ENCODE data around the gene SEBOX. TPM values are rescaled to one million over a fixed set of nuclear protein-coding genes. Genes with fewer than 3 reads are reported as not detected.

Gene SEBOX
- total RNA-seq, 1 donor from 2014 or later = not detected

DNA sequence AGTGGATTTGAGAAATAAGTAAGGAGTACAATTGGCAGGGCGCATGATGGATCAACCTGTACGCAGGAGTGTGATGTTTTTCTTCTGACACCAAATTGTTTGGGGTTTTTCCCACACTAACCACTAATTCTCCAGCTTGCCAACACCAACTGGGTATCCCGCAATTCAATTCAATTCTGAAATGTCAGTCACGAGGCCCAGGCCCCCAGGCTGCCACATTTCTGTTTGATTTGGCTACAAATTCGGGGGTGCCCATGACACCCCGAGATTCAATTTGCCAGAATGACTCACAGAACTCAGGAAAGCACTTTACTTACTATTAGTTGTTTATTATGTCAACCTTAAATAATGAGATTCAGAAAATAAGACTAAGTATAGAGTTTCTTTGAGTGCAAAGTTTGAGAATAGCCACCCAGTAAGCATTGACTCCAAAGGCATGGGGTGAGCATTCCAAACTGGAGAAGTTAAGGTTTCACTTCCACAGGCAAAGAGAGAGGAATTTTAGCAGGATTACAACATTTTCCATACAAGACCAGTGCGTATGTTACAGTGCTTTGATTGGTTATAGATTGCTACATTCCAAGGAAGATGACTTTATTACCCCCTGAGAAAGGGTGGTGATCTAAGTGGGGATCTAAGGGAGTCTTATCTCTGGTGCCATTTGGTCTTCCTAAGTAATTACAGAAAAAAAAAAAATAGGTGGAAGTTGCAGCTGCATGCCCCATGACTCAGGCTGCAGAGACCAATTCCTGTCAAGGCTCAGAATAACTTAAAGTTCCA is 29.5 kb upstream of the SEBOX start:
- no peak for DNase-seq (ENCODE audit: low spot score)

DNA sequence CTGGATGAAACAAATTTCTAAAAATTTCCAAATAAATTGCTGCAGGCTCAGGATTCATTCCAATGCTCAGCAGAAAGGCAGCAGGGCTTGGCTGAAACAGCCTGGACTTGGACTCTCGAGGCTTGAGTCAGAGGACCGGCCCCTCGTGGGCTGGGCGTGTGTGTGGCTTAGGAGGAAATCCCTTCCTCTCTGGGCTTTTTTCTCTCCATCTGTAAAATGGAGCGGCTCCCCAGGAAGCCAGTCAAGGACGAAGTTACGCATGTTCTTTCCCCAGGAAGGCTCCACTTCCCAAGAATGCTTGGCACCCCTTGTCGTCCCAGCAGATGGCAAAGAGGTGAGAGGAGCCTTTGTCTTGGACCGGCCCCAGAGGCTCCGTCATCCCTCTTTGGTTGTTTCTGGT is 27.5 kb upstream of the SEBOX start:
- no peak for DNase-seq (ENCODE audit: low spot score)

DNA sequence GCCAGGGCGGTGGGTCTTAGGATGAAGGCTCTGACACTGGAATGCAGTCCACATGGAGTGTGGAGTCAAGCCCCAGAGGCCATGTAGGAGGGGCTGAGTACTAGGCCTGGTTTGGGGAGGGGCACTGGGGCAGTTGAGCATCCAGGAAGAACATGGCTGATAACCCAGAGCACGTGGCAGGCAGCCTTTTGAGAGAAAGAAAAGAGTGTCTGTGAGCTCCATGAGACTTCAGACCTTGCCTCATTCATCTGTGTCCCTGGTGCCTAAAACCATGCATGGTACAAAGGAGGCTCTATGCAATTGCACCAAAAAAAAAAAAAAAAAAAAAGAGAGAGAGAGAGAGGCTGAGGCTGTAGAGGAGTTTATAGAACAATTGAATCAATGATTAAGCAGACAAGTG is 26.4 kb upstream of the SEBOX start:
- DNase-seq (ENCODE audit: low spot score) = no peak

DNA sequence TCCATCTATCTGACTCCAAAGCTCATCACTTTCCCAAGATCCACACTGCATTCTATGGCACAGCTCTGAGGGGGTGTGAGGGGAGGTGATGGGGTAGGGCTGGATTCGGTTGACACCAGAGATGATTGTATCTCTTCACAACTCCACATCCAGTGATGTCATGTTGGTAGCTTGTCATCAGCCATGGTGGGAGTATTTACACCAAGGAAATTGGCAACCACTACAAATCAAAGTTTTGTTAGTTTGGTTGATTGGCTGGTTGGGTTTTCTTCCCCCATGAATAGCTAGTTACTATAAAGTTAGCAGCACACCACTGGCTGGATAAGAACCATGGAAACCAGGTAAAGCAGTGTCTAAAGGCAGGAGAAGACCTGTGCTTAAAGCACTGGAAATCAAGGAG is 26.0 kb upstream of the SEBOX start:
- DNase-seq (ENCODE audit: low spot score) = no peak

DNA sequence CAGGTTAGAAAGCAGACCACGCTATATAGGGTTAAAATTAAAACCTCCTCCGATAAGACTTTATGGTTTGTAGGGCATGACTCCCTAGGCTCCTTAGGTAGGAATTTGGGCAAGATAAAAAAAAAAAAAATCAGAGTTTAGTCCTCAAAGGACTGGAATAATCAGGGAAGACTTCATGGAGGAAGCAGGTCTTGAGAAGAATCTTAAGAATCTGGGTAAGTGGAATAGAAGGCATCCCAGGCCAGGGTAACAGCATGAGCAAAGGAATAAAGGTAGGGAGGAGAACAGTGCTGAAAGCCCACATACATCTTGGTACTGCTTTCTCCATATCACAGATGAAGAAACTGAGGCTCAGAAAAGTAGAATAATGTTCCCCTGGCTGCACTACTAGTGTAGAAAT is 25.6 kb upstream of the SEBOX start:
- no peak for DNase-seq (ENCODE audit: low spot score)

DNA sequence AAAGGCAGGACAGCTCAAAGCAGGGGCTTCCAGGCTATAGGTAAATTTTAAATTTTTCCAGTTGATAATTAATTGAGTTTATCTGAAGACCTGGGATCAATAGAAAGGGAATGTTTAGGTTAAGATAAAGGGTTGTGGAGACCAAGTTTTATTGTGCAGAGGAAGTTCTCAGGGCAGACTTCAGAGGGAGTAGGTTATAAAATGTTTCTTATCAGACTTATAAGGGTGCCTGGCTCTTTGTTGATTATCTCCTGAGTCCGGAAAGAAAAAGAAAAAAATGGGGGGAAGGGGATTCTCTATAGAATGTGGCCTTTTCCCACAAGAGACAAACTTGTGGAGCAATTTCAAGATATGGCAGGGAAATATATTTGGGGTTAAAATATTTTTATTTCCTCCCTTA is 25.1 kb upstream of the SEBOX start:
- no peak for DNase-seq (ENCODE audit: low spot score)

DNA sequence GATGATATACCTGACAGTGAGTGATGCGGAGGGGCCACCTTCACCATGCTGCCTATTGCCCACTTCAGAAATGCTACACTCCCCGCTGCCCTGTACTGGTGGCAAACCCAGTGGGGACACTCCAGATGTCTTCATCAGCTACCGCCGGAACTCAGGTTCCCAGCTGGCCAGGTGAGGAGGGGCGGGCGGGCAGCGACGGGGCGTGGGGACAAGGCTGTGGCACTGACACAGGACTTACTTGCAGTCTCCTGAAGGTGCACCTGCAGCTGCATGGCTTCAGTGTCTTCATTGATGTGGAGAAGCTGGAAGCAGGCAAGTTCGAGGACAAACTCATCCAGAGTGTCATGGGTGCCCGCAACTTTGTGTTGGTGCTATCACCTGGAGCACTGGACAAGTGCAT is 23.1 kb upstream of the SEBOX start:
- no peak for DNase-seq (ENCODE audit: low spot score)

DNA sequence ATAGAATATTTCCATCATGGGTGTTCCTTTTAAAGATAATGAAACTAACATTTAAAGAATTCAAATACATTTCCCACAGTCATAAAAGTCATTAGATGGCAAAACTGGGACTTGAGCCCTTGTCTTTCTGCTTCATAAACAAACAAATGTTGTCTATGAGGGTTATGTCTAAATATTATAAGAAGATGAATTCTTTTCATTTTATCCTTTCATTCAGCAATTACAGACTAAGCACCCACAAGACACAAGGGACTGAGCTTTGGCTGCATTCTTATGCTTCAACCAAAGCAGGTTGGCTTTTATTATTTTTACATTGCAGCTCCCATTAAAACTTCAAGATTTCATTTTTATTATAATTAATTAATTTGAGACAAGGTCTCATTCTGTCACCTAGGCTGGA is 21.4 kb upstream of the SEBOX start:
- DNase-seq (ENCODE audit: low spot score) = no peak

DNA sequence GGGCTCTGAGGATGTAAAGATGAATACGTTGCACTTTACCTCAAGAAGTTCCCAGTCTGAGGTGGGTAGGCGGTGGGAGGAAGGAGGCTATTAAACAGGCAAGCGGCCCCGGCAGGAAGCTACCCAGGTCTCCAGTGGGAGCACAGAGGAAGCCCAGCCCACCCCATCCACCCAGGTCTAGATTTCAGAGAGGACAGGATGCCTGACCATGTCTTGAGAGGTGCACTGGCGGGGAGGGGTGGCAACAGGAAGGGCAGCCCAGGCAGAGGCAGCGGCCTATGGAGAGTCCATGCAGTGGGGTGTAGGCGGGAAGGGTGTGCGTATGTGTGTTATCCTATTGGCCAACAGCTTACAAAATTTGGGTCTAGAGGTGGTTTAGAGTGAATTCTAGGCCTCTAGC is 20.4 kb upstream of the SEBOX start:
- DNase-seq (ENCODE audit: low spot score) = no peak

DNA sequence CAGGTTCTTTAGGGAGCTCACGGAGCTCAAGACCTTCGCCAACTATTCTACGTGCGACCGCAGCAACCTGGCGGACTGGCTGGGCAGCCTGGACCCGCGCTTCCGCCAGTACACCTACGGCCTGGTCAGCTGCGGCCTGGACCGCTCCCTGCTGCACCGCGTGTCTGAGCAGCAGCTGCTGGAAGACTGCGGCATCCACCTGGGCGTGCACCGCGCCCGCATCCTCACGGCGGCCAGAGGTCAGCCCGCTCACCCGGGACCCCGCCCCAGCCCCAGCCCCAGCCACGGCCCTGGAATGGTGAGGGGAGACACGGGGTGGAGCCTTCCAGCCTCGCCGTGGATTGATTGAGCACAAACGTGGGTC is 20.0 kb upstream of the SEBOX start:
- DNase-seq (ENCODE audit: low spot score) = no peak

DNA sequence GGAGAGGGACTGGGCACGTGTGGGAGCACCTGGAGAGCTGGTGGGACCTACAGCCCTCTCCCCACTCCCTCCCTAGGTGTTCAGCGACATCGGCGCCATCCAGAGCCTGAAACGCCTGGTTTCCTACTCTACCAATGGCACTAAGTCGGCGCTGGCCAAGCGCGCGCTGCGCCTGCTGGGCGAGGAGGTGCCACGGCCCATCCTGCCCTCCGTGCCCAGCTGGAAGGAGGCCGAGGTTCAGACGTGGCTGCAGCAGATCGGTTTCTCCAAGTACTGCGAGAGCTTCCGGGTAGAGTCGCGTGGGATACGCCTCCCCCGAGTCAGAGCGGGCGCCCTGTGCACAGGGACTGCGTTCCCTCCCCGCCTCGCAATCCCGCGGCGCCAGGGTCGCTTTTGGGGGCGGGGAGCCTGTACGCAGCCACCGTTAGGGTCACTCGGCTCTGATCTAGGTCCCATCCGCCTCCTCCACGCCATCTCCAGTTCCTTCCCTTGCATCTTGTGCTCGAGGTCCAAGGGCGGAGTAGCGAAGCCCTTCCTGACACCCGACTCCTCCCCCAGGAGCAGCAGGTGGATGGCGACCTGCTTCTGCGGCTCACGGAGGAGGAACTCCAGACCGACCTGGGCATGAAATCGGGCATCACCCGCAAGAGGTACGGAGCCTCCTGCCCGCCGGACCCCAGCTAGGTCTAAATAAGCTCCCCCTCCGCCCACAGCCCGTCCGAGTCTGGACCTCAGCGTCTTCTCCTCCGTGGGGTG is 19.5 kb upstream of the SEBOX start:
- DNase-seq (ENCODE audit: low spot score) = peak; percentile 75

DNA sequence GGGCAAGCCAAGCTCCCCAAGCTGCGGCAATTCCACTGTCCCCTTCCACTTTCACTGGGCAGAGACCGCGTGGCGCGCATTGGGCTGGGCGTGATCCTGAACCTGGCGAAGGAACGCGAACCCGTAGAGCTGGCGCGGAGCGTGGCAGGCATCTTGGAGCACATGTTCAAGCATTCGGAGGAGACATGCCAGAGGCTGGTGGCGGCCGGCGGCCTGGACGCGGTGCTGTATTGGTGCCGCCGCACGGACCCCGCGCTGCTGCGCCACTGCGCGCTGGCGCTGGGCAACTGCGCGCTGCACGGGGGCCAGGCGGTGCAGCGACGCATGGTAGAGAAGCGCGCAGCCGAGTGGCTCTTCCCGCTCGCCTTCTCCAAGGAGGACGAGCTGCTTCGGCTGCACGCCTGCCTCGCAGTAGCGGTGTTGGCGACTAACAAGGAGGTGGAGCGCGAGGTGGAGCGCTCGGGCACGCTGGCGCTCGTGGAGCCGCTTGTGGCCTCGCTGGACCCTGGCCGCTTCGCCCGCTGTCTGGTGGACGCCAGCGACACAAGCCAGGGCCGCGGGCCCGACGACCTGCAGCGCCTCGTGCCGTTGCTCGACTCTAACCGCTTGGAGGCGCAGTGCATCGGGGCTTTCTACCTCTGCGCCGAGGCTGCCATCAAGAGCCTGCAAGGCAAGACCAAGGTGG is 16.3 kb upstream of the SEBOX start:
- peak; percentile 33 for DNase-seq (ENCODE audit: low spot score)

DNA sequence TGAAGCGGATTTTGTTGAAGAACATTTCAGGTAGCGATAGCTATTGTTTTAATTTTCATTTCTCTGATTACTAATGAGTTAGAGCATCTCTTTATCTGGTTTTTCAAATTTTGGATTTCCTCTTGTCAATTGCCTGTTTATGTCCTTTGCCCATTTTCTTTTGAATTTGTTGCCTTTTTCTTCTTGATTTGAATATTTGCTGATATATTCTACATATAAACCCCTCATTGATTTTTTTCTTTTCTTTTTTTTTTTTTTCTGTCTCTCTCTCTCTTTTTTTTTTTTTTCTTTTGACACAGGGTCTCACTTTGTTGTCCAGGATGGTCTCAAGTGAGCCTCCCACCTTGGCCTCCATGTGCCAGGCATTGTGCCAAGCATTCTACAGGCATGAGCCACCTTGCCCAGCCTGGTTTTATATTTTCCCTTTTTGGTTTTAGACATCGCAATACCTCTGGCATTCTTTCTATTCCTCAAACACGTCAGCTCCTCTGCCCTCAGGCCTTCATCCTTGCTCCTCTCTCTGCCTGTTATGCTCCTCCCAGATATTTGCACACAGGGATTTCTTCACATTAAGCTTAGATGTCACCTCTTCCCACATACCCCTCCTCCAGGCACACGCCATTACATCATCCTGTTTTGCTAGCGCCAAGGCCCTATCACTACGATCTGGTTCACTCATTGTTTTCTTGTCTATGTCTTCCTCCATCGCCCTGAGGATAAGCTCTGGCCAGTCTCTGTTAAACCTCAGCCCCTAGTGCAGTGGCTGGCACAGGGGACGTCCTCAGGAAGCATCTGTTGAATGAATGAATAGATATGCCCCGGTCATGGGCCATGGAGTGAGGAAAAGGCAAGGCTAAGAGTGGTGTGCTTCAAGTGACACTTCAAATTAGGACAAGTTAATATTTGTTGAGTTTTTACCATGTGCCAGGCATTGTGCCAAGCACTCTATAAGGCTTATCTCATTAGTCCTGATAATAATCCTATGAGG is 15.1 kb upstream of the SEBOX start:
- DNase-seq (ENCODE audit: low spot score) = peak; percentile 62

DNA sequence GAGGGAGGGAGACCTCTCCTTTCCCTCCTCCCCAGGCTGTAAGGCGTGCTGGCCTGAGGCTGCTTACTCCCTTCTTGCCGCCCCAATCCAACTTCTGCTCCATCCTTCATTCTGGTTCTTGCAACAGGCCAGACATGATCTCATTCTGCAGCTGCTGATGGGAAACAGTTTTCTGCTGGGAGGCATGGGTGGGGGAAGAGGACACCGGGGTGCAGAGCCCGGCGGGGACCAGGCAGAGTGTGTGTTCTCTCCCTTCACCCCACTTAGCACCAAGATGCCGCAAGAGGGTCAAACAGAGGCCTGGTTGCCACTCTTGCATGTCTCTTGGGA is 7.9 kb upstream of the SEBOX start:
- DNase-seq (ENCODE audit: low spot score) = no peak

DNA sequence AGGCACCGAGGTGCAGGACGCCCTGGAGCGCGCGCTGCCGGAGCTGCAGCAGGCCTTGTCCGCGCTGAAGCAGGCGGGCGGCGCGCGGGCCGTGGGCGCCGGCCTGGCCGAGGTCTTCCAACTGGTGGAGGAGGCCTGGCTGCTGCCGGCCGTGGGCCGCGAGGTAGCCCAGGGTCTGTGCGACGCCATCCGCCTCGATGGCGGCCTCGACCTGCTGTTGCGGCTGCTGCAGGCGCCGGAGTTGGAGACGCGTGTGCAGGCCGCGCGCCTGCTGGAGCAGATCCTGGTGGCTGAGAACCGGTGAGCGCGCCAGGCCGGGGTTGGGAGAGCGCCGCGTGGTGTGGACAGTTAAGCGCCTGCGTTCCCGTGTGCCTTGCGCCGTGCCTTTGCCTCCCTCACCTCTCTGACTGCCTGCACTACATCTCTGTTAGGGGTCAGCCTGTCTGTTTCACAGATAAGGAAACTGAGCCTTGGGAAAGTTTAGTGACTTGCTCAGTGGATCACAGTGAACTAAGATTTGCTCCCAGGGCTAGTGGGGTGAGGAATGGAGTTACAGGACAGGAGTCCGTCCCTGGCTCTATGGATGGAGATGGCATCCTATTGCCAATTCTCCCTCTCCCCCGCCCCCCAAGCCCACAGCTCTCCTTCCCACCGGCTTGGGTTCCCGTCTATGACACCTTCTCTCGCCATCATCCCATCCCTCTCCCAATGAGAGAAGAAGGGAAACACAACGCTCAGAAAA is 7.4 kb upstream of the SEBOX start:
- no peak for DNase-seq (ENCODE audit: low spot score)

DNA sequence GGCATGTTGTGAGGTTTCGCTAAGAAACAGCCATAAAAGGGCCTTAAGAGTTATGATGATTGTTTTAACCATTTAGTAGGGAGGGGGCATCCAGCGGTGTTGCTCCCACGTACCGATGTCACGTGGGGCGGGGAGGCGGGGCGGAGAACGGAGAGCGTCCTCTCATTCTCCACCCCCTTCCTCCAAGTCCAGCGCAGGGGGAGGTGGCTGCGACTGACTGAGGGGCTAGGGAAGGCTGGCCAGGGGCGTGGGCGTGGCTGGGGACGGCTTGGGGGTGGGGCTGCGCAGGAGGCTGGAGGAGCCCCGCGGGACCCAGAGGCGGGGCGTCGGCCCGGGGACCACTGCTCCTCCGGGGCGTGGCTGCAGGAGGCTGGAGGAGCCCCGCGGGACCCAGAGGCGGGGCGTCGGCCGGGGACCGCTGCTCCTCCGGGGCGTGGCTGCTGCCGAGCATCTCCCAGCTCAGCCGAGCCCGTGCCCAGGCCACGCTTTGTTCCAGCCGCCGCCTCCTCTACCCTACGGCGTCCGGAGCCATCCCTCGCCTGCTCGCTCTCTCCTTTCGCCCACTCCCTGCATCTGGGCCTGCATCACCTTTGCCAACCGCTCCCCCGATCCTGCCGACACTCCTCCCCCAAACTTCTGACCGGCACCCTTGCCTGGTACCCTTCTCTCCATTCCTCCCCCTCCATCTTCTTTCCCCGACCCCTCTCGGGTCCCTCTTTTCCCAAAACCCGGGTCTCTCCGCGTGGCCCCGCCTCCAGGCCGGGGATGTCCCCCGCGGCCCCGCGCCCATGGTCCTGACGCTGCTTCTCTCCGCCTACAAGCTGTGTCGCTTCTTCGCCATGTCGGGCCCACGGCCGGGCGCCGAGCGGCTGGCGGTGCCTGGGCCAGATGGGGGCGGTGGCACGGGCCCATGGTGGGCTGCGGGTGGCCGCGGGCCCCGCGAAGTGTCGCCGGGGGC is 6.5 kb upstream of the SEBOX start, which contains the start of gene SARM1:
TSS of gene SARM1 (plus strand) at position 450 of the 958 bp plus-strand sequence. CDS start at position 789, 339 bp downstream.
- peak; percentile 82 for DNase-seq (ENCODE audit: low spot score)

DNA sequence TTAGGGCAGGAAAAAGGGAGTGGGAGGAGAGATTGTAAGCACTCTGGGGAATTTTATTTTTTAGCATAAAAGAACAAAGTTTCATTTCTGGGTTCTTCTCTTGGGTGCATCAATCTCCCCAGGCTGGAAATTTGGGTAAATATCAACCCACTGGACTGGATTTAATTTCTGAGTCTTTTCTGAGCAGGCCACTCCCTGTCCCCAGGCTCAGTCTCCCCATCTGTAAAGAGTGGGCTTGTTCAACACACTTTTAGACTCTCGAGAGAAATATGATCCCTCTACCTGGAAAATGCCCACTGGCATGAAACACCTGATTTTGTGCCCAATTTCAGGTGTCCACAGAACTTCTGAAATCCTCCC is 5.7 kb upstream of the SEBOX start:
- DNase-seq (ENCODE audit: low spot score) = no peak

DNA sequence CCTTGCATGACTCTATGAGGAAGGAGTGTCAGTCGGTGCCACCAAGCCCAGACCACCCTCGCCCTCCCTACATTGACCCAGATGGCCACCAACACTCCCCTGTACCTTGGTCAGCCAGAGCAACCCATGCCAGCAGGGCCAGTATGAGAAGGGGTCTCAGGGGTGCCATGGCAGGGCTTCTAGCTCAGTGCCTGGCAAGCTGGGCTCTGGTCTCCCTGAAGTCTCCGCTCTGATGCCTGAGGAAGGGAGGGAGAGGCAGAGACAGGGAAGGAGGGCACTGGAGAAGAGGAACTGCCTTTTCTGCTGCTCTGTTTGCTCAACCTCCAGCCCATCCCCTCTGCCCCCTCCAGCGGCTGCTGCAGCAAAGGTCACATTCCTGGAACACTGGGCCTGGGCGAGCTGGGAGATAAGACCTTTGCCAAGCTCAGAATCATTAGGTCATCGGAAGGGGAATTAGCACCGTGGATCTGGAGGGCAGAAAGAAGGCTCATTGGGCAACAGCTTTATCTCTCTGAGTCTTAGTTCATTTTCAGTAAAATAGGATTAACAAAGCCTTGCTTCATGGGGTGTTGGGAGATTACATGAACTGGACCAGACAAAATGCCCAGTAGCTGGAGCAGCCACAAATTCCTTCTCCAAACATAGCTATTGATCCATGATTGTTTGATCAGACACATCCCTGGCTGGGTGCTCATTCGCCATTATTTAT is 5.2 kb upstream of the SEBOX start, which contains the start of gene VTN:
TSS of gene VTN (minus strand) at position 273 of the 709 bp plus-strand sequence. CDS start at position 169, 104 bp downstream.
- DNase-seq (ENCODE audit: low spot score) = peak; percentile 79

DNA sequence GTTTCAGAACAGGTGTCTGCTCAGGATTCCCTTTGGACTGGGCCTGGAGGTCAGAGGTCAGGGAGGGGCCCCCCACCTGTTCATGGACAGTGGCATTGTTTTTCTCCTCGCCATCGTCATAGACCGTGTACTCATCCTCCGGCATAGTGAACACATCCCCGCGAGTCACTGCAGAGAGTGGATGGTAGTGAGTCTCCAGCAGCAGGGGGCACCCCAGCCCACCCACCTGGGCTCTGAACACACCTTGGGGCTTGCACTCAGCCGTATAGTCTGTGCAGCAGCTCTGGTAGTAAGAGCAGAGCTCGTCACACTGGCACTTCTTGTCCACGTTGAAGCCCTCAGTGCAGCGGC is 4.7 kb upstream of the SEBOX start:
- DNase-seq (ENCODE audit: low spot score) = peak; percentile 28
